HG03045 (cell line): ENCODE results near the gene PPWD1.

ENCODE experiments used
- ATAC-seq: cut with Tn5 transposase; IDR thresholded peaks from one replicate; pipeline ENCODE4 v1.9.1; 2021; ENCODE audit warnings: mild to moderate bottlenecking, moderate library complexity; ENCODE audit not compliant: unreplicated experiment

Gene PPWD1

GRCh38 chr5:65623482-65623881 is 60.4 kb downstream of the PPWD1 start:
- ATAC-seq: no peak

- peak; percentile 95 for ATAC-seq
Observed at GRCh38 chr5:65624025-65624570, 61.0 kb downstream of the PPWD1 start, which contains the start of gene TRIM23. TSS of gene TRIM23 (minus strand) at chr5:65624333. CDS start at chr5:65624274, 59 bp downstream.

GRCh38 chr5:65624571-65625555 is 61.8 kb downstream of the PPWD1 start, which contains the start of the genes SHLD3 and TRAPPC13:
TSS of gene SHLD3 (plus strand) at chr5:65625027. CDS start at chr5:65629588, 4,561 bp downstream.
TSS of gene TRAPPC13 (plus strand) at chr5:65625027. CDS start at chr5:65625061, 34 bp downstream.
- peak; percentile 75 for ATAC-seq

GRCh38 chr5:65625743-65626142 is 62.6 kb downstream of the PPWD1 start:
- ATAC-seq: no peak

- ATAC-seq: no peak
Observed at GRCh38 chr5:65630981-65631380, 67.9 kb downstream of the PPWD1 start.
